ENCODE measurements around the gene TSPAN9. TPM values are rescaled to one million over a fixed set of nuclear protein-coding genes. Genes with fewer than 3 reads are reported as not detected.

The TSPAN9 gene
- total and polyA plus RNA-seq, 9 of the 15 experiments (the other 6 are each of a cell fraction or from before 2014, with no cell fraction given) = 0.23 to 2.1 (median 0.60) TPM; not detected in 2

GRCh38 chr12:3168223-3169221, 91.3 kb downstream of the TSPAN9 start:
- peaks cover 10 to 34% of the 10 kb centered on the region in 2 experiments; a peak in 3 of 5 replicates for H3K27me3 ChIP-seq (ENCODE audit: control insufficient read depth in 2 of 2, insufficient read depth in 2 of 2, low read length in 2 of 2)
- H3K36me3 ChIP-seq (ENCODE audit: control insufficient read depth, insufficient read depth, low read length) = no peaks in the 10 kb centered on the region
- no peak for FAIRE-seq
- peak in 3 of 4 experiments; percentile 11 to 21 (median 16) for DNase-seq (ENCODE audit: extremely low read depth in 1 of 4, low spot score in 3 of 4)
- no peak for TF ChIP-seq MEF2D (tag; conservative IDR thresholded peaks at IDR 0.05; ENCODE audit: low read depth)
- TF ChIP-seq FOXK2 (conservative IDR thresholded peaks at IDR 0.05 in 1 of 2, IDR thresholded peaks at IDR 0.05 in 1 of 2; ENCODE audit: low read depth in 2 of 2) = no peak
- peak; percentile 50 for TF ChIP-seq ATF3 (IDR thresholded peaks at IDR 0.05)
- no peak for TF ChIP-seq ATF3 (CRISPR knock-in tag; conservative IDR thresholded peaks at IDR 0.05)
- TF ChIP-seq MCM2 (IDR thresholded peaks at IDR 0.05; ENCODE audit: low read depth) = no peak
- TF ChIP-seq EGR1 (conservative IDR thresholded peaks at IDR 0.05) = peak; percentile 68
- no peak for TF ChIP-seq ZNF77 (CRISPR knock-in tag; IDR thresholded peaks at IDR 0.05)
- TF ChIP-seq ZNF282 (CRISPR knock-in tag; IDR thresholded peaks at IDR 0.05) = no peak
- H3K79me2 ChIP-seq (ENCODE audit: control insufficient read depth, insufficient read depth, low read length) = no peaks in the 10 kb centered on the region
- no peak overlapping the region for H3K4me2 ChIP-seq (ENCODE audit: insufficient read depth, low read length)
- H3K9ac ChIP-seq (ENCODE audit: insufficient read depth in 1 of 2, low read depth in 2 of 2, low read length in 2 of 2) = no peak overlapping the region
- CTCF ChIA-PET (ENCODE audit: low intra/inter-chr PET ratio) = no interaction called here
- H4K20me1 ChIP-seq (replicated peaks; ENCODE audit: control insufficient read depth, insufficient read depth, low read length) = no peaks in the 10 kb centered on the region; the same call in 1 of the 2 replicates
- no peaks in the 10 kb centered on the region for H3K9me3 ChIP-seq (replicated peaks; ENCODE audit: control insufficient read depth, insufficient read depth, low read depth, low read length)
- no peaks in the 10 kb centered on the region for H3K9me1 ChIP-seq (ENCODE audit: control insufficient read depth, insufficient read depth, low read length)
- WGBS (ENCODE audit: insufficient coverage, low coverage, missing lambda C conversion rate) = 3% methylated on average over 22 of the region's 22 CpGs
- H3K27ac ChIP-seq (ENCODE audit: extremely low read depth, low read depth, low read length) = no peak overlapping the region
- intact Hi-C loops (cut with micrococcal nuclease) = no loop called here
- no peaks in the 10 kb centered on the region for H3K4me1 ChIP-seq (replicated peaks in 1 of 2; ENCODE audit: control insufficient read depth in 2 of 2, insufficient read depth in 2 of 2, low read length in 2 of 2)
- in situ Hi-C loops (cut with MboI) = no loop called here
- POLR2A ChIA-PET = interaction anchor here (1.5 kb wide), 1 partner anchor 25 kb away, joined by 4 read pairs; no protein-coding TSS in a partner anchor
- no peak overlapping the region for H2AFZ ChIP-seq (ENCODE audit: low read depth, low read length)
- BruUV-seq (replicated peaks) = no TSS peak
- H3K4me3 ChIP-seq = no peak overlapping the region
- no peak for ATAC-seq

Data from K562 (cell line).